Mammary epithelial cell (primary cell): Measurements from ENCODE around the gene GRM8.

Experiments used
- EZH2 ChIP-seq: IDR thresholded peaks from 2 replicates; pipeline ENCODE4 v1.6.1; 2012; ENCODE audit warnings: low read length, inconsistent platforms, borderline replicate concordance
- TF ChIP-seq, protein P1 (sequence below), 2 donors: IDR thresholded peaks in 1 of 2; conservative IDR thresholded peaks in 1 of 2; 2 replicates each; pipeline ENCODE4 v1.5.1; 2011 to 2012; ENCODE audit warnings: inconsistent platforms in 2 of 2, low read length in 2 of 2, mild to moderate bottlenecking in 2 of 2, control low read depth in 1 of 2, low read depth in 1 of 2; ENCODE audit not compliant: insufficient read depth in 1 of 2; ENCODE audit errors: extremely low read depth in 1 of 2

GRCh38 chr7:126760914-126761577, 491.7 kb downstream of the GRM8 start:
- TF ChIP-seq, protein P1, sequence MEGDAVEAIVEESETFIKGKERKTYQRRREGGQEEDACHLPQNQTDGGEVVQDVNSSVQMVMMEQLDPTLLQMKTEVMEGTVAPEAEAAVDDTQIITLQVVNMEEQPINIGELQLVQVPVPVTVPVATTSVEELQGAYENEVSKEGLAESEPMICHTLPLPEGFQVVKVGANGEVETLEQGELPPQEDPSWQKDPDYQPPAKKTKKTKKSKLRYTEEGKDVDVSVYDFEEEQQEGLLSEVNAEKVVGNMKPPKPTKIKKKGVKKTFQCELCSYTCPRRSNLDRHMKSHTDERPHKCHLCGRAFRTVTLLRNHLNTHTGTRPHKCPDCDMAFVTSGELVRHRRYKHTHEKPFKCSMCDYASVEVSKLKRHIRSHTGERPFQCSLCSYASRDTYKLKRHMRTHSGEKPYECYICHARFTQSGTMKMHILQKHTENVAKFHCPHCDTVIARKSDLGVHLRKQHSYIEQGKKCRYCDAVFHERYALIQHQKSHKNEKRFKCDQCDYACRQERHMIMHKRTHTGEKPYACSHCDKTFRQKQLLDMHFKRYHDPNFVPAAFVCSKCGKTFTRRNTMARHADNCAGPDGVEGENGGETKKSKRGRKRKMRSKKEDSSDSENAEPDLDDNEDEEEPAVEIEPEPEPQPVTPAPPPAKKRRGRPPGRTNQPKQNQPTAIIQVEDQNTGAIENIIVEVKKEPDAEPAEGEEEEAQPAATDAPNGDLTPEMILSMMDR (conservative IDR thresholded peaks at IDR 0.05 in 1 of 2, IDR thresholded peaks at IDR 0.05 in 1 of 2; ENCODE audit: extremely low read depth in 1 of 2, insufficient read depth in 1 of 2, low read depth in 1 of 2, low read length in 2 of 2) = no peak
- no peak for TF ChIP-seq EZH2
